Esophagus muscularis mucosa (tissue), 4 donors: Measurements from ENCODE around the gene DYNLT2B. TPM values are rescaled to one million over a fixed set of nuclear protein-coding genes. Genes with fewer than 3 reads are reported as not detected.

ENCODE experiments used
- DNase-seq: peaks from one replicate; pipeline ENCODE4 v3.0.0-alpha.2; 2017; ENCODE audit errors: extremely low spot score
- H3K27ac ChIP-seq, 4 donors: fragments of 200-600 bp; sonication (generic); replicated peaks in 1 of 4; 1 replicate in 3 of 4; 2 replicates in 1 of 4; pipeline ENCODE4 v1.5.1; 2016 to 2019; ENCODE audit warnings: mild to moderate bottlenecking in 1 of 4
- H3K27me3 ChIP-seq, 4 donors: fragments of 200-600 bp; sonication (generic); one replicate each; pipeline versions ENCODE4 v1.5.1 to v1.6.0; 2016 to 2019
- H3K36me3 ChIP-seq, 4 donors: fragments of 200-600 bp; sonication (generic); one replicate each; pipeline ENCODE4 v1.5.1; 2016 to 2019
- H3K4me1 ChIP-seq, 4 donors: fragments of 200-600 bp; sonication (generic); one replicate each; pipeline ENCODE4 v1.5.1; 2016 to 2019
- H3K4me3 ChIP-seq, 4 donors: fragments of 200-600 bp; sonication (generic); 1 replicate in 2 of 4; 2 replicates in 2 of 4; pipeline ENCODE4 v1.5.1; 2016 to 2019; ENCODE audit warnings: mild to moderate bottlenecking in 4 of 4, moderate library complexity in 1 of 4
- H3K9me3 ChIP-seq, 4 donors: fragments of 200-600 bp; sonication (generic); 1 replicate in 3 of 4; 2 replicates in 1 of 4; pipeline ENCODE4 v1.5.1; 2016 to 2019
- CTCF ChIP-seq, 3 experiments: fragments of 200-600 bp in 2 of 3; fragments of 450-650 bp in 1 of 3; sonication (generic) in 2 of 3; IDR thresholded peaks; one replicate each; pipeline ENCODE4 v1.5.1; 2017 to 2019; ENCODE audit warnings: antibody characterized with exemption in 3 of 3, mild to moderate bottlenecking in 2 of 3, moderate library complexity in 1 of 3
- EP300 ChIP-seq: sonication (generic); formaldehyde crosslinking; IDR thresholded peaks from one replicate; pipeline ENCODE4 v1.6.1; 2017; ENCODE audit warnings: antibody characterized with exemption
- POLR2A ChIP-seq: fragments of 450-650 bp; IDR thresholded peaks from one replicate; pipeline ENCODE4 v1.6.1; 2017; ENCODE audit warnings: antibody characterized with exemption, moderate library complexity, mild to moderate bottlenecking, low read depth
- POLR2AphosphoS5 ChIP-seq, 2 donors: sonication (generic); formaldehyde crosslinking; IDR thresholded peaks; one replicate each; pipeline ENCODE4 v1.6.1; 2017; ENCODE audit warnings: antibody characterized with exemption in 2 of 2
- WGBS: methylation state at CpG from one replicate; pipeline ENCODE4 v1.1.5; 2018; 5-methylcytosine and 5-hydroxymethylcytosine counted together
- intact Hi-C: fragments of 100-400 bp; cut with DNase I; formaldehyde crosslinking; loops from one replicate; pipeline ENCODE4 v1.15.1; 2023
- total RNA-seq, 4 donors: library from RNA; depleted of rRNA; stranded (reverse); fragments of >200 nt; gene quantifications; one replicate each; pipeline versions ENCODE4 v1.1.0 to v1.2.1, GENCODE V29; 2016

Gene DYNLT2B
- total RNA-seq, 4 donors from 2014 or later = 5.3 to 9.5 (median 6.8) TPM

- Histone ChIP-seq H3K9me3 (no peaks in the 10 kb centered on the region), H3K36me3 (peaks cover 14 to 66% (median 54%) of the 10 kb centered on the region in 4 donors)
- intact Hi-C loops = no loop called here
These were observed 47.5 kb downstream of the DYNLT2B start for GRCh38 chr3:196270499-196270898.

DNA sequence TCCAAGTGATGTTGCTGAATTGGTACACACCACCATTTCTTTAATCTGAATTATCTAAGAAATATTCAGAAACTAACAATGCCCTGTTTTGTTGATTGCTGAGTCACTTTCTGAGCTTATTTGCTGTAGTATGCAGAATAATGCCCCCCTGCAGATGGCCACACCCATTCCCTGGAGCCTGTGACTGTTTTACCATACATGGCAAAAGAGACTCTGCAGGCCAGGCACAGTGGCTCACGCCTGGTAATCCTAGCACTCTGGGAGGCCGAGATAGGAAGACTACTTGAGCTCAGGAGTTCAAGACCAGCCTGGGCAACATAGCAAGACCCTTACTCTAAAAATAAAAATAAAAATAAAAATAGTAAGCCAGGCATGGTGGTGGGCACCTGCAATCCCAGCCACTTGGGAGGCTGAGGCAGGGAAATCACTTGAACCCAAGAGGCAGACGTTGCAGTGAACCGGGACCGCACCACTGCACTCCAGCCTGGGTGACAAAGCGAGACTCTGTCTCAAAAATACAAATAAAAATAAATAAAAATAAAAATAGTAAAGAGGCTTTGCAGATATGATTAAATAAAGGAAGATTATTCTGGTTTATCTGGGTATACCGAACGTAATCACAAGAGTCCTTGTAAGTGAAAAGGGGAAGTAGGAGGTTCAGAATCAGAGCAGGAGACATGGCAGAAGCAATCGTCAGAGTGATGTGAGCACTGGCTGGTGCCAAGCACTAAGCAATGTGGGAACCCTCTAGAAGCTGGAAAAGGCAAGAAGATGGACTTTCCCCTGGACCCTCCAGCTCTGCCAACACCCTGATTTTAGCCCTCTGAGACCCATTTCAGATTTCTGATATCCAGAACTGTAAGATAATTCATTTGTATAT, 49.5 kb downstream of the DYNLT2B start:
- H3K27me3 ChIP-seq = no peaks in the 10 kb centered on the region
- no peaks in the 10 kb centered on the region for H3K9me3 ChIP-seq
- peaks cover 0 to 12% (median 9%) of the 10 kb centered on the region in 4 donors for H3K4me1 ChIP-seq
- WGBS = 68% methylated on average over 9 of the region's 9 CpGs
- no peak overlapping the region for H3K27ac ChIP-seq
- TF ChIP-seq POLR2A (no peak), CTCF (IDR thresholded peaks at IDR 0.05) (no peak), EP300 (no peak), POLR2AphosphoS5 (IDR thresholded peaks at IDR 0.05) (no peak)
- peaks cover 14 to 66% (median 55%) of the 10 kb centered on the region in 4 donors for H3K36me3 ChIP-seq
- no peak for DNase-seq
- intact Hi-C loops = no loop called here
- H3K4me3 ChIP-seq = no peak overlapping the region

More at GRCh38 chr3:196270499-196270898, 47.5 kb downstream of the DYNLT2B start:
- Histone ChIP-seq H3K27ac (no peak overlapping the region), H3K4me3 (no peak overlapping the region), H3K27me3 (no peaks in the 10 kb centered on the region), H3K4me1 (peaks cover 0 to 12% (median 9%) of the 10 kb centered on the region in 4 donors)
- TF ChIP-seq CTCF (IDR thresholded peaks at IDR 0.05) (no peak), POLR2AphosphoS5 (IDR thresholded peaks at IDR 0.05) (no peak), EP300 (no peak), POLR2A (no peak)
- no peak for DNase-seq
- 95% methylated on average over 5 of the region's 5 CpGs for WGBS

- TF ChIP-seq EP300 = no peak
- Histone ChIP-seq H3K4me3 (no peak overlapping the region), H3K27ac (no peak overlapping the region), H3K4me1 (peaks cover 0 to 9% (median 6%) of the 10 kb centered on the region in 4 donors), H3K9me3 (no peaks in the 10 kb centered on the region), H3K36me3 (peaks cover 14 to 59% (median 41%) of the 10 kb centered on the region in 4 donors), H3K27me3 (no peaks in the 10 kb centered on the region)
- intact Hi-C loops = no loop called here
- DNase-seq = no peak
- 93% methylated on average over 7 of the region's 7 CpGs for WGBS
These were observed 54.2 kb downstream of the DYNLT2B start for GRCh38 chr3:196263819-196264218.

DNA sequence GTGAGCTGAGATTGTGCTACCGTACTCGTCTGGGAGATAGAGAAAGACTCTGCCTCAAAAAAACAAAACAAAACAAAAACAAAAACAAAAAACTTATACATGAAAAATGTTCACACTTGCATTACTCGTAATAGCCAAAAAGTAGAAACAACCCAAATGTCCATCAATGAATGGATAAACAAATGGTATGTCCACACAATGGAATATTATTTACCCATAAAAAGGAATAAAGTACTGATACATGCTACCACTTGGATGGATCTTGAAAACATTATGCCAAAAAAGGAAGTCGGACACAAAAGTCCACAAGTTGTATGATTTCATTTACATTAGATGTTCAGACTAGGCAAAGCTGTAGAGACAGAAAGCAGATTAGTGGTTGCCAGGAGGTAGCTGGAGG, 57.3 kb downstream of the DYNLT2B start:
- TF ChIP-seq POLR2AphosphoS5 (IDR thresholded peaks at IDR 0.05) (no peak), CTCF (IDR thresholded peaks at IDR 0.05) (no peak), POLR2A (no peak), EP300 (no peak)
- H3K4me1 ChIP-seq = no peaks in the 10 kb centered on the region
- no peak overlapping the region for H3K4me3 ChIP-seq
- peaks cover 8 to 56% (median 35%) of the 10 kb centered on the region in 4 donors for H3K36me3 ChIP-seq
- no peaks in the 10 kb centered on the region for H3K9me3 ChIP-seq
- intact Hi-C loops = no loop called here
- DNase-seq = no peak
- H3K27me3 ChIP-seq = no peaks in the 10 kb centered on the region
- 96% methylated on average over 4 of the region's 4 CpGs for WGBS
- no peak overlapping the region for H3K27ac ChIP-seq

GRCh38 chr3:196255776-196256175, 62.3 kb downstream of the DYNLT2B start:
- TF ChIP-seq POLR2AphosphoS5 (IDR thresholded peaks at IDR 0.05) = no peak
- no peak for TF ChIP-seq POLR2A
- no peak for TF ChIP-seq CTCF (IDR thresholded peaks at IDR 0.05)
- no peak for TF ChIP-seq EP300
- H3K27ac ChIP-seq = no peak overlapping the region
- WGBS = 79% methylated on average over 1 of the region's 1 CpG
- H3K9me3 ChIP-seq = no peaks in the 10 kb centered on the region
- H3K4me3 ChIP-seq = no peak overlapping the region
- intact Hi-C loops = no loop called here
- H3K36me3 ChIP-seq = peaks cover 14 to 51% (median 37%) of the 10 kb centered on the region in 4 donors
- no peaks in the 10 kb centered on the region for H3K4me1 ChIP-seq
- no peak for DNase-seq
- H3K27me3 ChIP-seq = no peaks in the 10 kb centered on the region
